Measurements from ENCODE around the gene DPH2. TPM values are rescaled to one million over a fixed set of nuclear protein-coding genes. Genes with fewer than 3 reads are reported as not detected.

Gene DPH2
- total RNA-seq, 3 donors from 2014 or later: 16.2 to 22.0 (median 18.3) TPM

DNA sequence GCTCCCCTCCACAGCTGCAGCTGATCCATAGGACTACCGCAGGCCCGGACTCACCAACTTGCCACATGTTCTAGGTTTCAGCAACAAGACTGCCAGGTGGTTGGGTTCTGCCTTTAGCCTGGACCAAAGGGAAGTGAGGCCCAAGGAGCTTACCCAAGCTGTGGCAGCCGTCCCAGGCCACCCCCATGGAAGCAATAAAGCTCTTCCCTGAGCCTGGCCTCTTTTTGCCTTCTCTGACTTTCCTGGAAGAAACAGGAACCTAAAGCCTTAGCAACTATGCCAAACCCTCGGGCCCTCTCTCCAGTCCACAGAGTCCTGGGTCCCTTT, 38.9 kb upstream of the DPH2 start:
- Histone ChIP-seq H3K9me3 (no peaks in the 10 kb centered on the region), H3K4me3 (no peak overlapping the region), H3K36me3 (no peaks in the 10 kb centered on the region), H3K4me1 (no peaks in the 10 kb centered on the region), H3K27me3 (no peaks in the 10 kb centered on the region), H3K27ac (no peak overlapping the region)
- intact Hi-C loops (cut with DNase I; ENCODE audit: low total_unique reads): loop anchor here (10.0 kb wide), 1 partner anchor 166 kb away; no protein-coding TSS in a partner anchor
- DNase-seq (ENCODE audit: low spot score in 2 of 2): no peak
- TF ChIP-seq POLR2AphosphoS5 (IDR thresholded peaks at IDR 0.05): no peak
- no peak for TF ChIP-seq POLR2A (IDR thresholded peaks at IDR 0.05)
- TF ChIP-seq CTCF (IDR thresholded peaks at IDR 0.05): no peak

- no peaks in the 10 kb centered on the region for H3K36me3 ChIP-seq
- DNase-seq (ENCODE audit: low spot score in 2 of 2): no peak
- no peak for TF ChIP-seq CTCF (IDR thresholded peaks at IDR 0.05)
- TF ChIP-seq POLR2A (IDR thresholded peaks at IDR 0.05): no peak
- no peak for TF ChIP-seq POLR2AphosphoS5 (IDR thresholded peaks at IDR 0.05)
- no peak overlapping the region for H3K4me3 ChIP-seq
- intact Hi-C loops (cut with DNase I; ENCODE audit: low total_unique reads): loop anchor here (10.0 kb wide), 1 partner anchor 167 kb away; no protein-coding TSS in a partner anchor
- H3K9me3 ChIP-seq: no peaks in the 10 kb centered on the region
- H3K27me3 ChIP-seq: no peaks in the 10 kb centered on the region
- no peak overlapping the region for H3K27ac ChIP-seq
- H3K4me1 ChIP-seq: no peaks in the 10 kb centered on the region
Observed at GRCh38 chr1:43931711-43932660, 37.8 kb upstream of the DPH2 start.

GRCh38 chr1:43932786-43933385, 36.9 kb upstream of the DPH2 start:
- no peak for DNase-seq (ENCODE audit: low spot score in 2 of 2)
- H3K27ac ChIP-seq: peak overlapping the region; percentile 3 to 42
- no peak for TF ChIP-seq POLR2A (IDR thresholded peaks at IDR 0.05)
- no peak for TF ChIP-seq POLR2AphosphoS5 (IDR thresholded peaks at IDR 0.05)
- TF ChIP-seq CTCF (IDR thresholded peaks at IDR 0.05): no peak
- intact Hi-C loops (cut with DNase I; ENCODE audit: low total_unique reads): loop anchor here (10.0 kb wide), 1 partner anchor 168 kb away; no protein-coding TSS in a partner anchor
- no peaks in the 10 kb centered on the region for H3K36me3 ChIP-seq
- no peaks in the 10 kb centered on the region for H3K27me3 ChIP-seq
- H3K4me1 ChIP-seq: no peaks in the 10 kb centered on the region
- H3K4me3 ChIP-seq: peak overlapping the region; percentile 23 to 67 (median 55)
- no peaks in the 10 kb centered on the region for H3K9me3 ChIP-seq

DNA sequence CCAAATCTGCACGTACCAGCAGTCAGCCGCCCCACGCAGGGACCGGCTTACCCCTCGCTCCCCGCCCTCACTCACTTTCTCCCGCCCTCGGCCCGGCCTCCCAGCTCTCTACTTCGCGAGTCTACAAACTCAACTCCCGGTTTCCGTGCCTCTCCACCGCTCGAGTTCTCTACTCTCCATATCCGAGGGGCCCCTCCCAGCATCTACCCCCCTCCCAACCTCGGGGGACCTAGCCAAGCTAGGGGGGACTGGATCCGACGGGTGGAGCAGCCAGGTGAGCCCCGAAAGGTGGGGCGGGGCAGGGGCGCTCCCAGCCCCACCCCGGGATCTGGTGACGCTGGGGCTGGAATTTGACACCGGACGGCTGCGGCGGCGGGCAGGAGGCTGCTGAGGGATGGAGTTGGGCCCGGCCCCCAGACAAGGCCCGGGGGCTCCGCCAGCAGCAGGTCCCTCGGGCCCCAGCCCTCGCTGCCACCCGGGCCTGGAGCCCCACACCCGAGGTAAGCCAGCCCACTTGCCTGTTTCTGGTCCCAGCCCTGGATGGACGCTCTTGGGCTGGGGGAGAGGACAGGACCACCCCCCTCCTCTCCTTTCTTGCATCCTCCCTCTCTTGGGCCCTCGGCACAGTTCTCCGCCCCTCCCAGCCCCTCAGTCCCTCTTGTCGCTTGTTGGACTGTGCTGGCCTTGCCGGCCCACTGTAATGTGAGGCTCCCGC, 36.3 kb upstream of the DPH2 start, which contains the start of gene ARTN:
Gene ARTN (plus strand): TSS at position 416 of the 715 bp plus-strand sequence. CDS start 1,856 bp downstream, outside the sequence.
- intact Hi-C loops (cut with DNase I; ENCODE audit: low total_unique reads): loop anchor here (10.0 kb wide), 1 partner anchor 169 kb away; no protein-coding TSS in a partner anchor
- TF ChIP-seq POLR2AphosphoS5 (IDR thresholded peaks at IDR 0.05) (no peak), CTCF (IDR thresholded peaks at IDR 0.05) (no peak), POLR2A (IDR thresholded peaks at IDR 0.05) (no peak)
- no peaks in the 10 kb centered on the region for H3K27me3 ChIP-seq
- H3K4me1 ChIP-seq: no peaks in the 10 kb centered on the region
- no peaks in the 10 kb centered on the region for H3K36me3 ChIP-seq
- DNase-seq (ENCODE audit: low spot score in 2 of 2): no peak
- H3K9me3 ChIP-seq: no peaks in the 10 kb centered on the region
- H3K4me3 ChIP-seq: peak within 1 kb of the TSS; percentile 23 to 67 (median 55)
- H3K27ac ChIP-seq: peak within 1 kb of the TSS; percentile 17 to 42

Data from breast epithelium (tissue), 4 donors.